Bone marrow (tissue), 2 donors: ENCODE results near the gene ZKSCAN5.
"Not testable (repeated sequence)": the region's sequence is repeated elsewhere in the genome, so short reads cannot be mapped to it uniquely, and the experiment has no call there.

Experiments used
- DNase-seq, 2 donors: peaks; one replicate each; lab custom pipeline; 2025; lab: John Stamatoyannopoulos, UW

The ZKSCAN5 gene

GRCh38 chr7:99497766-99498545 is 6.5 kb upstream of the ZKSCAN5 start:
- DNase-seq, result no peak

- no peak for DNase-seq
Measured at GRCh38 chr7:99498546-99498944, 5.9 kb upstream of the ZKSCAN5 start.

- peak in 1 of 2 donors; percentile 34 for DNase-seq
Measured at GRCh38 chr7:99499371-99499720, 5.1 kb upstream of the ZKSCAN5 start.

- DNase-seq, result peak; percentile 79
Measured at GRCh38 chr7:99499721-99500636, 4.5 kb upstream of the ZKSCAN5 start, which contains the start of gene ZNF394. TSS of gene ZNF394 (minus strand) at chr7:99500281. CDS start at chr7:99500093, 188 bp downstream.

GRCh38 chr7:99500637-99501009 is 3.8 kb upstream of the ZKSCAN5 start:
- DNase-seq, result no peak

- not testable (repeated sequence) for DNase-seq
Measured at GRCh38 chr7:99501236-99501635, 3.2 kb upstream of the ZKSCAN5 start.

GRCh38 chr7:99504281-99504602 is 220 bp upstream of the ZKSCAN5 start:
- DNase-seq, result no peak

GRCh38 chr7:99505324-99505662 is 831 bp downstream of the ZKSCAN5 start:
- no peak for DNase-seq

- no peak for DNase-seq
Measured at GRCh38 chr7:99514050-99514449, 9.6 kb downstream of the ZKSCAN5 start.

- DNase-seq, result no peak
Measured at GRCh38 chr7:99521399-99521798, 16.9 kb downstream of the ZKSCAN5 start.

- peak in 1 of 2 donors; percentile 9 for DNase-seq
Measured at GRCh38 chr7:99525713-99526440, 21.4 kb downstream of the ZKSCAN5 start.

GRCh38 chr7:99531354-99531765 is 26.9 kb downstream of the ZKSCAN5 start:
- no peak for DNase-seq

GRCh38 chr7:99535667-99536066 is 31.2 kb downstream of the ZKSCAN5 start:
- DNase-seq, result no peak

GRCh38 chr7:99539213-99539811 is 34.9 kb downstream of the ZKSCAN5 start:
- DNase-seq, result no peak

GRCh38 chr7:99540542-99540941 is 36.1 kb downstream of the ZKSCAN5 start:
- no peak for DNase-seq

GRCh38 chr7:99541212-99541611 is 36.8 kb downstream of the ZKSCAN5 start:
- DNase-seq, result no peak

GRCh38 chr7:99543081-99543671 is 38.7 kb downstream of the ZKSCAN5 start:
- no peak for DNase-seq

- DNase-seq, result no peak
Measured at GRCh38 chr7:99543916-99544315, 39.5 kb downstream of the ZKSCAN5 start.

GRCh38 chr7:99545308-99545707 is 40.8 kb downstream of the ZKSCAN5 start:
- not testable (repeated sequence) for DNase-seq

GRCh38 chr7:99549545-99549944 is 45.1 kb downstream of the ZKSCAN5 start:
- not testable (repeated sequence) for DNase-seq

GRCh38 chr7:99551334-99551733 is 46.9 kb downstream of the ZKSCAN5 start:
- DNase-seq, result no peak
